K562 (cell line): ENCODE data around the gene ZNF593OS. TPM values are rescaled to one million over a fixed set of nuclear protein-coding genes. Genes with fewer than 3 reads are reported as not detected.

Experiments used
- DNMT1 ChIP-seq: fragments of 450-650 bp; IDR thresholded peaks from 2 replicates; pipeline ENCODE4 v1.6.1; 2016; ENCODE audit warnings: antibody characterized with exemption, mild to moderate bottlenecking
- MED1 ChIP-seq: sonication (generic); formaldehyde crosslinking; IDR thresholded peaks from 2 replicates; pipeline ENCODE4 v1.8.1; 2023; ENCODE audit warnings: missing genetic modification reagents, borderline replicate concordance
- TEAD4 ChIP-seq, 2 experiments: sonication (generic) in 1 of 2; formaldehyde crosslinking in 1 of 2; IDR thresholded peaks; 2 replicates each; pipeline versions ENCODE4 v1.6.1 to v1.8.0; 2012 to 2022; ENCODE audit warnings: borderline replicate concordance in 1 of 2, inconsistent platforms in 1 of 2, low read length in 1 of 2, mild to moderate bottlenecking in 1 of 2, missing genetic modification reagents in 1 of 2
- ZNF23 ChIP-seq: fragments of 250-450 bp; sonication (Bioruptor Pico); IDR thresholded peaks from 2 replicates; pipeline ENCODE4 v1.4.0; 2020; ENCODE audit warnings: mild to moderate bottlenecking
- ZNF551 ChIP-seq: fragments of 250-450 bp; sonication (Bioruptor Pico); IDR thresholded peaks from 2 replicates; pipeline ENCODE4 v1.5.0; 2021; ENCODE audit warnings: mild to moderate bottlenecking, moderate library complexity
- ZNF561 ChIP-seq: fragments of 450-650 bp; formaldehyde crosslinking; conservative IDR thresholded peaks from 2 replicates; pipeline ENCODE4 v1.4.0; 2020; ENCODE audit warnings: mild to moderate bottlenecking, moderate library complexity
- polyA plus RNA-seq, 8 experiments: library from polyadenylated mRNA; depleted of rRNA in 4 of 8; stranded (reverse) in 5 of 8; unstranded in 3 of 8; fragments of >200 nt; fragmentation: Nextera tagmentation in 2 of 8; fragmentation: Illumina TruSeq in 1 of 8; extraction: Ambion mirVana in 2 of 8; extraction: Trizol in 1 of 8; gene quantifications; 2 replicates each; pipeline versions ENCODE4 v1.2.1 to v1.2.3, GENCODE V29; 2011 to 2014; ENCODE audit warnings: inconsistent platforms in 1 of 8, missing spikeins in 1 of 8
- total RNA-seq, 7 experiments: library from RNA; depleted of rRNA in 6 of 7; stranded (reverse); fragments of >200 nt in 6 of 7; fragmentation: Illumina TruSeq in 2 of 7; extraction: Trizol in 2 of 7; gene quantifications; 2 replicates each; pipeline versions ENCODE4 v1.2.1 to v1.2.3, GENCODE V29; 2011 to 2021; ENCODE audit warnings: low replicate concordance in 1 of 7
- TF ChIP-seq, protein P1 (sequence below): fragments of 450-650 bp; IDR thresholded peaks from 2 replicates; pipeline ENCODE4 v1.6.1; 2016; ENCODE audit warnings: mild to moderate bottlenecking, moderate library complexity
- TF ChIP-seq, protein P2 (sequence below): fragments of 250-450 bp; sonication (Bioruptor Pico); IDR thresholded peaks from 2 replicates; pipeline ENCODE4 v1.4.0; 2020

Gene ZNF593OS
- total and polyA plus RNA-seq, 9 of the 15 experiments (the other 6 are each of a cell fraction or from before 2014, with no cell fraction given) = 0.24 to 0.27 TPM; not detected in 7

DNA sequence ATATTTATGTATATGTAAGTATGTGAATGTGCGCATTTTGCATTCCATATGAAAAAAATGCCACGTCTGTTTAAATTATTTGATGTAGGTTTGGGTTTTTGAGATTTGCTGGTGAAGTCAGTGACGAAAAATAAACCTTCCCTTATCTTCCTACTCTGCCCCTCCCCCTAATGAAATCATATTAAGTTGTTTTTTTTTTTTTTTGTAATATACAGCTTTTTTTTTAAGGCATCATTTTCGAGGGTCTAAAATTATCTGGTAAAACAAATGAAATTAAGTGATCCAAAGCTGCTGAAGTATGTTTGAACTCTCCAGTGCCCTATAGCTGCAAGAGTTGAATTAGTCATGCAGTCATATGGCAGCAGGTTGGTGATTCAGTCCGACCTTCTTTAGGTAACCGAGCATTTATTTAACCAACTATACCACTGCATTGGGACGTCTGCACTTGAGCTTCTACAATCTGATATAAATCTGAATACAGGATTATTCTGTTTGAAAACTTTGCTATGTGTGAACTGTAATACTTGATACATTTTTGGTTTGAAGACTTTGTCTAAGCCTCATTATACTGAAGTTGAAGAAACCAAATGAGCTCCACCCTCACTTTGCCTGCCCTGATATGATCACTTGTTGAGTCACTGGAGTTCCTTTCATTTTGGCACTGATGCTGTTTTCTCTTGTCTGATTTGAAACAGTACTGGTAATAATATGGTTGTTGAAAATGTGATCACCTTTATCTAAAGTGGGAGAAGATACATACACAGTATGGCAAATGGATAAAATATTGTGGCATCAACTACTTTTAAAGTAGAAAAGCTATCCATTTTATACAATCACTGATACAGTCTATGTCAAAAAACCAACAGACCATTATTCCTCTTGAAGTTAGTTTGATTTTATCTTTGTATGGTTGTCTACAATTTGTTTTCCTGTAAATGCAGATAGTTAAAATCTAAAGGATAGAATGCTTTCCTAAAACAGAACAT is 48.4 kb downstream of the ZNF593OS start (continued):
- TF ChIP-seq, protein P1, sequence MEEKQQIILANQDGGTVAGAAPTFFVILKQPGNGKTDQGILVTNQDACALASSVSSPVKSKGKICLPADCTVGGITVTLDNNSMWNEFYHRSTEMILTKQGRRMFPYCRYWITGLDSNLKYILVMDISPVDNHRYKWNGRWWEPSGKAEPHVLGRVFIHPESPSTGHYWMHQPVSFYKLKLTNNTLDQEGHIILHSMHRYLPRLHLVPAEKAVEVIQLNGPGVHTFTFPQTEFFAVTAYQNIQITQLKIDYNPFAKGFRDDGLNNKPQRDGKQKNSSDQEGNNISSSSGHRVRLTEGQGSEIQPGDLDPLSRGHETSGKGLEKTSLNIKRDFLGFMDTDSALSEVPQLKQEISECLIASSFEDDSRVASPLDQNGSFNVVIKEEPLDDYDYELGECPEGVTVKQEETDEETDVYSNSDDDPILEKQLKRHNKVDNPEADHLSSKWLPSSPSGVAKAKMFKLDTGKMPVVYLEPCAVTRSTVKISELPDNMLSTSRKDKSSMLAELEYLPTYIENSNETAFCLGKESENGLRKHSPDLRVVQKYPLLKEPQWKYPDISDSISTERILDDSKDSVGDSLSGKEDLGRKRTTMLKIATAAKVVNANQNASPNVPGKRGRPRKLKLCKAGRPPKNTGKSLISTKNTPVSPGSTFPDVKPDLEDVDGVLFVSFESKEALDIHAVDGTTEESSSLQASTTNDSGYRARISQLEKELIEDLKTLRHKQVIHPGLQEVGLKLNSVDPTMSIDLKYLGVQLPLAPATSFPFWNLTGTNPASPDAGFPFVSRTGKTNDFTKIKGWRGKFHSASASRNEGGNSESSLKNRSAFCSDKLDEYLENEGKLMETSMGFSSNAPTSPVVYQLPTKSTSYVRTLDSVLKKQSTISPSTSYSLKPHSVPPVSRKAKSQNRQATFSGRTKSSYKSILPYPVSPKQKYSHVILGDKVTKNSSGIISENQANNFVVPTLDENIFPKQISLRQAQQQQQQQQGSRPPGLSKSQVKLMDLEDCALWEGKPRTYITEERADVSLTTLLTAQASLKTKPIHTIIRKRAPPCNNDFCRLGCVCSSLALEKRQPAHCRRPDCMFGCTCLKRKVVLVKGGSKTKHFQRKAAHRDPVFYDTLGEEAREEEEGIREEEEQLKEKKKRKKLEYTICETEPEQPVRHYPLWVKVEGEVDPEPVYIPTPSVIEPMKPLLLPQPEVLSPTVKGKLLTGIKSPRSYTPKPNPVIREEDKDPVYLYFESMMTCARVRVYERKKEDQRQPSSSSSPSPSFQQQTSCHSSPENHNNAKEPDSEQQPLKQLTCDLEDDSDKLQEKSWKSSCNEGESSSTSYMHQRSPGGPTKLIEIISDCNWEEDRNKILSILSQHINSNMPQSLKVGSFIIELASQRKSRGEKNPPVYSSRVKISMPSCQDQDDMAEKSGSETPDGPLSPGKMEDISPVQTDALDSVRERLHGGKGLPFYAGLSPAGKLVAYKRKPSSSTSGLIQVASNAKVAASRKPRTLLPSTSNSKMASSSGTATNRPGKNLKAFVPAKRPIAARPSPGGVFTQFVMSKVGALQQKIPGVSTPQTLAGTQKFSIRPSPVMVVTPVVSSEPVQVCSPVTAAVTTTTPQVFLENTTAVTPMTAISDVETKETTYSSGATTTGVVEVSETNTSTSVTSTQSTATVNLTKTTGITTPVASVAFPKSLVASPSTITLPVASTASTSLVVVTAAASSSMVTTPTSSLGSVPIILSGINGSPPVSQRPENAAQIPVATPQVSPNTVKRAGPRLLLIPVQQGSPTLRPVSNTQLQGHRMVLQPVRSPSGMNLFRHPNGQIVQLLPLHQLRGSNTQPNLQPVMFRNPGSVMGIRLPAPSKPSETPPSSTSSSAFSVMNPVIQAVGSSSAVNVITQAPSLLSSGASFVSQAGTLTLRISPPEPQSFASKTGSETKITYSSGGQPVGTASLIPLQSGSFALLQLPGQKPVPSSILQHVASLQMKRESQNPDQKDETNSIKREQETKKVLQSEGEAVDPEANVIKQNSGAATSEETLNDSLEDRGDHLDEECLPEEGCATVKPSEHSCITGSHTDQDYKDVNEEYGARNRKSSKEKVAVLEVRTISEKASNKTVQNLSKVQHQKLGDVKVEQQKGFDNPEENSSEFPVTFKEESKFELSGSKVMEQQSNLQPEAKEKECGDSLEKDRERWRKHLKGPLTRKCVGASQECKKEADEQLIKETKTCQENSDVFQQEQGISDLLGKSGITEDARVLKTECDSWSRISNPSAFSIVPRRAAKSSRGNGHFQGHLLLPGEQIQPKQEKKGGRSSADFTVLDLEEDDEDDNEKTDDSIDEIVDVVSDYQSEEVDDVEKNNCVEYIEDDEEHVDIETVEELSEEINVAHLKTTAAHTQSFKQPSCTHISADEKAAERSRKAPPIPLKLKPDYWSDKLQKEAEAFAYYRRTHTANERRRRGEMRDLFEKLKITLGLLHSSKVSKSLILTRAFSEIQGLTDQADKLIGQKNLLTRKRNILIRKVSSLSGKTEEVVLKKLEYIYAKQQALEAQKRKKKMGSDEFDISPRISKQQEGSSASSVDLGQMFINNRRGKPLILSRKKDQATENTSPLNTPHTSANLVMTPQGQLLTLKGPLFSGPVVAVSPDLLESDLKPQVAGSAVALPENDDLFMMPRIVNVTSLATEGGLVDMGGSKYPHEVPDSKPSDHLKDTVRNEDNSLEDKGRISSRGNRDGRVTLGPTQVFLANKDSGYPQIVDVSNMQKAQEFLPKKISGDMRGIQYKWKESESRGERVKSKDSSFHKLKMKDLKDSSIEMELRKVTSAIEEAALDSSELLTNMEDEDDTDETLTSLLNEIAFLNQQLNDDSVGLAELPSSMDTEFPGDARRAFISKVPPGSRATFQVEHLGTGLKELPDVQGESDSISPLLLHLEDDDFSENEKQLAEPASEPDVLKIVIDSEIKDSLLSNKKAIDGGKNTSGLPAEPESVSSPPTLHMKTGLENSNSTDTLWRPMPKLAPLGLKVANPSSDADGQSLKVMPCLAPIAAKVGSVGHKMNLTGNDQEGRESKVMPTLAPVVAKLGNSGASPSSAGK = peak; percentile 64; the same call in 1 of the 2 replicates
- TF ChIP-seq, protein P2, sequence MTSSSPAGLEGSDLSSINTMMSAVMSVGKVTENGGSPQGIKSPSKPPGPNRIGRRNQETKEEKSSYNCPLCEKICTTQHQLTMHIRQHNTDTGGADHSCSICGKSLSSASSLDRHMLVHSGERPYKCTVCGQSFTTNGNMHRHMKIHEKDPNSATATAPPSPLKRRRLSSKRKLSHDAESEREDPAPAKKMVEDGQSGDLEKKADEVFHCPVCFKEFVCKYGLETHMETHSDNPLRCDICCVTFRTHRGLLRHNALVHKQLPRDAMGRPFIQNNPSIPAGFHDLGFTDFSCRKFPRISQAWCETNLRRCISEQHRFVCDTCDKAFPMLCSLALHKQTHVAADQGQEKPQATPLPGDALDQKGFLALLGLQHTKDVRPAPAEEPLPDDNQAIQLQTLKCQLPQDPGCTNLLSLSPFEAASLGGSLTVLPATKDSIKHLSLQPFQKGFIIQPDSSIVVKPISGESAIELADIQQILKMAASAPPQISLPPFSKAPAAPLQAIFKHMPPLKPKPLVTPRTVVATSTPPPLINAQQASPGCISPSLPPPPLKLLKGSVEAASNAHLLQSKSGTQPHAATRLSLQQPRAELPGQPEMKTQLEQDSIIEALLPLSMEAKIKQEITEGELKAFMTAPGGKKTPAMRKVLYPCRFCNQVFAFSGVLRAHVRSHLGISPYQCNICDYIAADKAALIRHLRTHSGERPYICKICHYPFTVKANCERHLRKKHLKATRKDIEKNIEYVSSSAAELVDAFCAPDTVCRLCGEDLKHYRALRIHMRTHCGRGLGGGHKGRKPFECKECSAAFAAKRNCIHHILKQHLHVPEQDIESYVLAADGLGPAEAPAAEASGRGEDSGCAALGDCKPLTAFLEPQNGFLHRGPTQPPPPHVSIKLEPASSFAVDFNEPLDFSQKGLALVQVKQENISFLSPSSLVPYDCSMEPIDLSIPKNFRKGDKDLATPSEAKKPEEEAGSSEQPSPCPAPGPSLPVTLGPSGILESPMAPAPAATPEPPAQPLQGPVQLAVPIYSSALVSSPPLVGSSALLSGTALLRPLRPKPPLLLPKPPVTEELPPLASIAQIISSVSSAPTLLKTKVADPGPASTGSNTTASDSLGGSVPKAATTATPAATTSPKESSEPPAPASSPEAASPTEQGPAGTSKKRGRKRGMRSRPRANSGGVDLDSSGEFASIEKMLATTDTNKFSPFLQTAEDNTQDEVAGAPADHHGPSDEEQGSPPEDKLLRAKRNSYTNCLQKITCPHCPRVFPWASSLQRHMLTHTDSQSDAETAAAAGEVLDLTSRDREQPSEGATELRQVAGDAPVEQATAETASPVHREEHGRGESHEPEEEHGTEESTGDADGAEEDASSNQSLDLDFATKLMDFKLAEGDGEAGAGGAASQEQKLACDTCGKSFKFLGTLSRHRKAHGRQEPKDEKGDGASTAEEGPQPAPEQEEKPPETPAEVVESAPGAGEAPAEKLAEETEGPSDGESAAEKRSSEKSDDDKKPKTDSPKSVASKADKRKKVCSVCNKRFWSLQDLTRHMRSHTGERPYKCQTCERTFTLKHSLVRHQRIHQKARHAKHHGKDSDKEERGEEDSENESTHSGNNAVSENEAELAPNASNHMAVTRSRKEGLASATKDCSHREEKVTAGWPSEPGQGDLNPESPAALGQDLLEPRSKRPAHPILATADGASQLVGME (CRISPR knock-in tag) = no peak
- TF ChIP-seq ZNF23 (CRISPR knock-in tag) (peak; percentile 6; the same call in 1 of the 2 replicates), TEAD4 (IDR thresholded peaks at IDR 0.05; ENCODE audit: low read length) (peak; percentile 59; the same call in 1 of the 2 replicates), TEAD4 (CRISPR knock-in tag; IDR thresholded peaks at IDR 0.05; ENCODE audit: borderline replicate concordance) (no peak), MED1 (CRISPR knock-in tag) (no peak), ZNF561 (no peak), DNMT1 (no peak), ZNF551 (CRISPR knock-in tag) (no peak)
